ENCODE results near the gene ELFN1.

GRCh38 chr7:1712907-1713501 is 42.9 kb downstream of the ELFN1 start:
- TF ChIP-seq FOS (IDR thresholded peaks at IDR 0.05; ENCODE audit: borderline replicate concordance, insufficient read depth, low read length) (no peak), CTCF (IDR thresholded peaks at IDR 0.05; ENCODE audit: extremely low read depth in 1 of 2, insufficient read depth in 1 of 2, low read depth in 1 of 2, low read length in 2 of 2) (no peak), POLR2A (IDR thresholded peaks at IDR 0.05; ENCODE audit: low read depth, low read length) (no peak), EZH2 (IDR thresholded peaks at IDR 0.05; ENCODE audit: borderline replicate concordance, low read depth, low read length, severe bottlenecking) (no peak), MAX (IDR thresholded peaks at IDR 0.05; ENCODE audit: insufficient read depth, insufficient read length) (no peak)

Data from endothelial cell of umbilical vein (primary cell).